ENCODE data around the gene GFOD2.

Gene GFOD2

GRCh38 chr16:67628216-67628615 lies 90.9 kb downstream of the GFOD2 start:
- DNase-seq: no peak
